Tibial nerve (tissue), 3 donors: Measurements from ENCODE around the gene PTGIR.

Experiments used
- POLR2A ChIP-seq, 2 donors: fragments of 450-650 bp; IDR thresholded peaks; one replicate each; pipeline ENCODE4 v1.6.1; 2017; ENCODE audit warnings: antibody characterized with exemption in 2 of 2, mild to moderate bottlenecking in 2 of 2, moderate library complexity in 2 of 2
- TF ChIP-seq, protein P1 (sequence below), 5 experiments: fragments of 200-600 bp in 3 of 5; fragments of 450-650 bp in 2 of 5; sonication (generic) in 3 of 5; IDR thresholded peaks; one replicate each; pipeline ENCODE4 v1.5.1; 2016 to 2019; ENCODE audit warnings: antibody characterized with exemption in 5 of 5, mild to moderate bottlenecking in 3 of 5, moderate library complexity in 2 of 5

GRCh38 chr19:46620267-46620666, 4.6 kb downstream of the PTGIR start:
- TF ChIP-seq, protein P1, sequence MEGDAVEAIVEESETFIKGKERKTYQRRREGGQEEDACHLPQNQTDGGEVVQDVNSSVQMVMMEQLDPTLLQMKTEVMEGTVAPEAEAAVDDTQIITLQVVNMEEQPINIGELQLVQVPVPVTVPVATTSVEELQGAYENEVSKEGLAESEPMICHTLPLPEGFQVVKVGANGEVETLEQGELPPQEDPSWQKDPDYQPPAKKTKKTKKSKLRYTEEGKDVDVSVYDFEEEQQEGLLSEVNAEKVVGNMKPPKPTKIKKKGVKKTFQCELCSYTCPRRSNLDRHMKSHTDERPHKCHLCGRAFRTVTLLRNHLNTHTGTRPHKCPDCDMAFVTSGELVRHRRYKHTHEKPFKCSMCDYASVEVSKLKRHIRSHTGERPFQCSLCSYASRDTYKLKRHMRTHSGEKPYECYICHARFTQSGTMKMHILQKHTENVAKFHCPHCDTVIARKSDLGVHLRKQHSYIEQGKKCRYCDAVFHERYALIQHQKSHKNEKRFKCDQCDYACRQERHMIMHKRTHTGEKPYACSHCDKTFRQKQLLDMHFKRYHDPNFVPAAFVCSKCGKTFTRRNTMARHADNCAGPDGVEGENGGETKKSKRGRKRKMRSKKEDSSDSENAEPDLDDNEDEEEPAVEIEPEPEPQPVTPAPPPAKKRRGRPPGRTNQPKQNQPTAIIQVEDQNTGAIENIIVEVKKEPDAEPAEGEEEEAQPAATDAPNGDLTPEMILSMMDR (IDR thresholded peaks at IDR 0.05) = no peak
- no peak for TF ChIP-seq POLR2A (IDR thresholded peaks at IDR 0.05)
